B cell (primary cell): ENCODE results near the gene ITFG1.

Experiments used
- CTCF ChIP-seq: fragments of 200-600 bp; IDR thresholded peaks from one replicate; pipeline ENCODE4 v1.8.0; 2022; ENCODE audit warnings: antibody characterized with exemption, mild to moderate bottlenecking
- EZH2 ChIP-seq: IDR thresholded peaks from 2 replicates; pipeline ENCODE4 v1.6.1; 2012; ENCODE audit warnings: borderline replicate concordance, low read depth, mild to moderate bottlenecking, moderate library complexity, low read length; ENCODE audit not compliant: insufficient read depth, poor library complexity, severe bottlenecking

DNA sequence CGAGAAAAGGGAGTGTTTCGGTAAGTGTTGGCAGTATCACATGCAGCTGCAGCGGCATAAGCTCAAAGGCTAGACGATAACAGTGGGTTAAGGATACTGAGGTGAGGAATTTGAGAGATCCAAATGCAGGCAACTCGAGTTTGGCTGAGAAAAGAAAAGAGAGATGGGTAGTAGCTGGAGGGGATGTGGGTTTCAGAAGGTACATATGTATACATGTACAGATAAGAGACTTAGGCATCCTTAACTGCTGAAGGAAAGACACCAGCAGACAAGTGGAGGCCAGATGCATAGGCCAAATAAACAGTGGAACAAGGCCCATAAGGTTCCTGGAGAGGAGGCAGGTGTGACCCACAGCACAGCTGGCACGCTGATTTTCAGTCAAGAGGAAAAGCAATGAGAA lies 230.6 kb downstream of the ITFG1 start:
- no peak for TF ChIP-seq CTCF
- no peak for TF ChIP-seq EZH2
